HG02840 (cell line): ENCODE measurements around the gene CEP164.

Experiments
- ATAC-seq: cut with Tn5 transposase; IDR thresholded peaks from one replicate; pipeline ENCODE4 v1.9.1; 2021; ENCODE audit warnings: mild to moderate bottlenecking, moderate library complexity, moderate number of reproducible peaks; ENCODE audit not compliant: unreplicated experiment, low FRiP score

Gene CEP164

DNA sequence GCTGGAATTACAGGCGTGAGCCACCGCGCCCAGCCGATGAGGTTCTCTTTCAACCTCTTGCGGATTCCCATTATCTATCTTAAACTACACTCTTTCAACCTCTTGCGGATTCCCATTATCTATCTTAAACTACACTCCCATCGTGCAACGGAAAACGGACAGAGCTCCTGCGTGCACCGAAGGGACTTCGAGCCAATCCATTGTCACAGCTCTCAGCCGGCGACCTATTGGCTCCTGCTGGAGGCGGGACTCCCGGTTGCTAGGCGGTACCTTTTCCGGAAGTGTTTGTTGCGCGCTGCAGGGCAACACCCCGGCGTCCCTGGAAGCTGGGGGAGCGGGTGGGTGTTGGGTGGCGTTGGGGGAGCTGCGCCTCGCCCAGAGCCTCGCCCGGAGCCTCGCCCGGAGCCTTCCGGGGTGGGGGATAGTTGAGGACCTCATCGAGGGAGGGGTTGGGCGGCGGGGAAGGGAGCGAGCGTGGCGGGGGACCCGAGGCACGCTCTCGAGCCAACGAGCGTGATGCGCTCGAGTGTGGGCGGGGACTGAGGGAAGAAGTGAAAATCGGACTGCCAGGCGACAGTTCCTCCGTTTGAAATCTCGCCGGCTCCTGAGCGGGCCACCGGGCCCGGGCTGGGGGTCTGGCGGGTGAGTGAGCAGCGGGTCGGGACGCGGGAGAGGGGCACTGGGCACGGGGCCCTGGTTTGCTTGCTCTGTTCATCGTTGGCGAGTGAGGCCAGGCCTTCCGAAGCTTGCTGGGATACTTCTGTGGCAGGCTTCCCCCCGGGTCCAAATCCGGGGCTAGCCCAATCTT, at the start of gene CEP164:
Gene CEP164 (plus strand): TSS at position 288 of the 808 bp plus-strand sequence. CDS start 10,733 bp downstream, outside the sequence.
- peak; percentile 91 for ATAC-seq

GRCh38 chr11:117278347-117278746, 49.3 kb upstream of the CEP164 start:
- ATAC-seq: no peak

DNA sequence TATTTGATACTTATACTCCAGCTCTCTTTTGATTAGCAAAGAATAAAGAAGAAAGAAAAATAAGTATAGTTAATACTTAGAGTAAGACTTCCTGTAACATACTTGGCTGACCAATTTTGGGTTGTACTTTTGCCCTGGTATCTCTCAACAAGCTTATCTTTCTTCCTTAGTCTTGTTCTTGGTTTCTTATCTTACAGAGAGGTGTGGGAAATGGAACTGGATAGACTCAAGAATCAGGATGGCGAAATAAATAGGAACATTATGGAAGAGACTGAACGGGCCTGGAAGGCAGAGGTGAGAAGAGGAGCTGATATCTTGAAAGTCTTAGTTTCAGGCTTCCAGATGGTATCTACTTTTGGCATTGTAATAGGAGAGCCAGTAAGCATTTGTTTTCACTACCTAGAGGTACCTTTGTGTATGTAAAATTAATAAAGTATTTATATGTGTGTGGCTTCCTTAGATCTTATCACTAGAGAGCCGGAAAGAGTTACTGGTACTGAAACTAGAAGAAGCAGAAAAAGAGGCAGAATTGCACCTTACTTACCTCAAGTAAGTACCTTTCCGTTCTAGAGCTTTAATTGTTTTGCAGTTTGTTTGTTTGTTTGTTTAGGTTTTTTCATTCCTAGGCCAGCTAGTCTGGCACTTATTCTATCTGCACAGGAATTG, 47.8 kb upstream of the CEP164 start:
- ATAC-seq: no peak

GRCh38 chr11:117281159-117281558, 46.5 kb upstream of the CEP164 start:
- ATAC-seq: no peak

- ATAC-seq: no peak
Observed at GRCh38 chr11:117281869-117282268, 45.8 kb upstream of the CEP164 start.

DNA sequence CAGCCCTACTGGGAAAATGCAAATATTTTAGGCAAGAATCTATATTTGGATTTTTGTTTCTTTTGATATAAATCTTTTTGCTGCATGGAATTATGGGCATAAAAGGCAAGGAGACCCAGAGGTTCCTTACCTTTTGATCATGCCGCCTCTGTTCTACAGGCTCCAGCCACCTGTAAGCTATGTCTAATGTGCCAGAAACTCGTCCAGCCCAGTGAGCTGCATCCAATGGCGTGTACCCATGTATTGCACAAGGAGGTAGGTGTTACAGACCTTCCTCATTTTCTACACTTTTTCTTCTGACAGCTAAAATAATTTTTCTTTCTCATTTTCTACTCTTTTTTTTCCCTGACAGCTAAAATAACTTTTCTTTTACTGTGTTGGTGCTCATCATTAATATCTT, 44.7 kb upstream of the CEP164 start:
- ATAC-seq: no peak

DNA sequence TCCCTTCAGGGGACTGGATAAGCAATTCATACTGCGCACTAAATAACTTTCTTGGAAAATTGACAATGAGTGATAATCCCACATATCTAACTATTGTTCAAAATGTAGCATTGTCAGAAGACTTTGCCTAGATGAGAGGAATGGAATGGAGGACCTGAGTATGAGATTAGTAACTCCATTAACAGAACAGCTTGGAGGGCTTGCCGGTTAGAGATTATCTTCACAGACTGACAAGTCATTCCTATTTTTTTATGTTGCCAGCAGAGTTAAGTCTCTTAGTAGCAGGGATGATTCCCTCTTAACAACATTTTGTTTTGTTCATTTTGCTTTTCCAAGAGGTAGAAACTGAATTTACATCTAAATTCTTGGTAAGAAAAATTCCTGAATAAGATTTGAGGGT, 43.6 kb upstream of the CEP164 start:
- no peak for ATAC-seq

DNA sequence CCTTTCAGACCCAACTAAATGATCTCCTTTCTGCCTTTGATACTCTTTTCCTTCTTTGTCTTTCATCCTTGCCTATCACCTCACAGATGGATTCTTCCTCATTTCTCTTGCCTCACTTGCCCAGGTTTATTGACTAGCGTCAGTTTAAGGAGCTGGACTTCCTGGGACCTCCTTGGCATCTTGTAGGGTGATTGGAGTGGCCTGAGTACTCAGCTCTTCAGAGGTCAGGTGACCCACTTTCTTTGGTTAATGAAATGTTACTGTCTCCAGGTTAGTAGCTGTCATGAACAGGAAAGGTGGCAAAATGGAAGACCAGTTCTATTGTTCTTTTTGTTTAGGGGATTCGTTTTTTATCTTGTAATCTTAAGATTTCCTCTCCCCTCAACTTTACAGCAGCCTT, 41.1 kb upstream of the CEP164 start:
- ATAC-seq: no peak

DNA sequence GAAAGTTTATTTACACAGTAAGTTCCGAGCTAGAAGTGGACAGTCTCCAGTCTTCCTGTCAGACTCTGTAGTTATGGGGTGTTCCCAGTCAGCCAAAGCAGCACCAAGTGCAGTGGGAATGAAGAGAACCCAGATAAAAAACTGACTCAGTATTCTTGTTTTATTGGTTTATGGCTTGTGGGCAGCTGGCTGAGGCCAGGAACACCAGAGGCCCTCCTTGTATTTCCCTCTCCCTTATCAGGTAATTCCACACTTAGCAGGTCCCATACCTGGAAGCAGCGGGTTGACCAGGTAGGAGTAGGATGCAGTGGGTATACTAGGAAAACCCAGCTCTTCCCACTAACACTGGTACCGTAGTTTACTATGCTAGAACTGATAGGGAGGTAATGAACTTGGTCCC, 40.0 kb upstream of the CEP164 start:
- ATAC-seq: no peak

- ATAC-seq: no peak
Observed at GRCh38 chr11:117289795-117290194, 37.9 kb upstream of the CEP164 start.

DNA sequence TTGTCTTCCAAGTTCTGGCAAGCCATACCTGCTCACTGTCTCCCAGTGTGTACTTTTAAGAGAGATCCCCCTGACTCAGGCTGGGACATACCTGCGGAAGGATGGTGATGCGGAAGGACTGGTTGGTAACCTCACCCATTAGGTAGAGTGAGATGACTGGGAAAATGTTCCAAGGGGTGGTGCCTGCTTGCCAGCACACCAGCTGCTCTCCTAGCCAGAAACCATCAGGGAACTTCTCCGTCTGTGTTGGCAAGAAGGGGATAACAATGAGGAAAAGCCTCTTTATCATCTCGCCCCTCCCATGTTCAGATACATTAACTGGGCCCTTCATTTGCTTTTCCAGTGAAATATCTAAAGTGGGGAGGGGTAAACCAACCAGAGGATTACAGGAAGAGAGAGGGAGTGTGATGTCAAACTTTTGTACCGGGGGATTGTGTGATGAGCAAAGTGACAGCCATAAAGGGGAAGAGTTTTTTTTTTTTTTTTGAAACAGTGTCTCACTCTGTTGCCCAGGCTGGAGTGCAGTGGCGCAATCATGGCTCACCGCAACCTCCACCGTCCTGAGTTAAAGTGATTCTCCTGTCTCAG, 36.8 kb upstream of the CEP164 start, which contains the start of gene BACE1-AS:
Gene BACE1-AS (plus strand): TSS at position 538 of the 588 bp plus-strand sequence.
- no peak for ATAC-seq

DNA sequence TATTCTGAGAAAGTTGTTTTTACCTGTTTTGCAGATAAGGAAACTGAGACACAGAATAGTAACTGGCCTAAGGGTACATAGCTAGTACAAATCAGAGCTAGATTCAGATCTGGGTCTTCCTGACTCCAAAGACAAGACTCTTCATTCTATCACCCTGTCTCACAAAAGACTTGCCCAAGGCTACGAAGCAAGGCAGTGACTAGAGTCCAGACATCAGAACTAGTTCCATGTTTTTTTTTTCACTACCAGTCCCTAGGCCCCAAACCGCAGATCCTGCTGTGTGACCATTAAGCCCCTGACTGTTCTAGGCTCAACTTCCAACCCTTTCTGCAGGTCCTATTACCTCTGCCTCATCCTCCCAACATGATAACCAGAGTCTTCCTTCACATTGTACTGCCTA, 35.0 kb upstream of the CEP164 start:
- no peak for ATAC-seq

- no peak for ATAC-seq
Observed at GRCh38 chr11:117295438-117296137, 32.1 kb upstream of the CEP164 start.

DNA sequence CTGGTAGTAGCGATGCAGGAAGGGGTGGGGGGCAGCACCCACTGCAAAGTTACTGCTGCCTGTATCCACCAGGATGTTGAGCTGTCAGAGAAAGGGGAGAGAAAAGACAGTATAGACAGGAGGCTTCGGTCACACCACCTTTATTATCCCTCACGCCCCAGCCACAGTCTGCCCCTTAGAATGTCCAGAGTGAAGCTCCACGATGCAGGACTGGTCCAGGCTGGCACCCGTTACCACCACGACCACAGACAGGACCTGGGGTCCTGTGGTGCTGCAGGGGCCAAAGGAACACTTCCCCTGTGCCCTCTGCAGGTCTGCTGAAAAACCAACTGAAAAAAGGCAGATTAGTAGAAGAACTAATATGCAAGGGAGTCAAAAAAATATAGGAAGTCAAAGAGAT, 30.8 kb upstream of the CEP164 start:
- no peak for ATAC-seq

DNA sequence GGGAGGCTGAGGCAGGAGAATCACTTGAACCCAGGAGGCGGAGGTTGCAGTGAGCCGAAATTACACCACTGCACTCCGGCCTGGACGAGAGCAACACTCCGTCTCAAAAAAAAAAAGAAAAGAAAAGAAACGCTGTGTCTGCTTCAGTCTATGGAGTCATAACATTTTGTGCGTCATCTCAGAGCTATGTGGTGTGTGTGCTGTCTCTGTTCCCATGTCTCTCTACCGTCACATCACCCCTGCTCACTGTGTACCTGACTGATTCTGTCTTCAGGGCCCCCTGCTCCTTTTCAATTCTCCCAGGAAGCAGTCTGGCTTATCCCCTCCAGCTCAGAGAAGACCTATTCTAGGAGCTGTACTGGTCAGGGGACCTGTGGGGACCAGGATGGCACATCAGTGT, 29.5 kb upstream of the CEP164 start:
- ATAC-seq: no peak

GRCh38 chr11:117299351-117300282, 28.0 kb upstream of the CEP164 start:
- ATAC-seq: no peak

GRCh38 chr11:117300283-117300663, 27.4 kb upstream of the CEP164 start:
- no peak for ATAC-seq

- no peak for ATAC-seq
Observed at GRCh38 chr11:117300773-117301172, 26.9 kb upstream of the CEP164 start.

- ATAC-seq: no peak
Observed at GRCh38 chr11:117302228-117302627, 25.4 kb upstream of the CEP164 start.

GRCh38 chr11:117303101-117303500, 24.6 kb upstream of the CEP164 start:
- no peak for ATAC-seq
